Erythroblast (primary cell): ENCODE results near the gene CHD9NB.
"Not testable (repeated sequence)": the region's sequence is repeated elsewhere in the genome, so short reads cannot be mapped to it uniquely, and the experiment has no call there.

Experiments used
- GATA1 ChIP-seq: IDR thresholded peaks from 2 replicates; pipeline ENCODE4 v1.6.1; 2011; ENCODE audit warnings: low read depth, mild to moderate bottlenecking, control low read depth, low read length, moderate library complexity
- POLR2A ChIP-seq: IDR thresholded peaks from 2 replicates; pipeline ENCODE4 v1.6.1; 2011; ENCODE audit warnings: mild to moderate bottlenecking, low read length

DNA sequence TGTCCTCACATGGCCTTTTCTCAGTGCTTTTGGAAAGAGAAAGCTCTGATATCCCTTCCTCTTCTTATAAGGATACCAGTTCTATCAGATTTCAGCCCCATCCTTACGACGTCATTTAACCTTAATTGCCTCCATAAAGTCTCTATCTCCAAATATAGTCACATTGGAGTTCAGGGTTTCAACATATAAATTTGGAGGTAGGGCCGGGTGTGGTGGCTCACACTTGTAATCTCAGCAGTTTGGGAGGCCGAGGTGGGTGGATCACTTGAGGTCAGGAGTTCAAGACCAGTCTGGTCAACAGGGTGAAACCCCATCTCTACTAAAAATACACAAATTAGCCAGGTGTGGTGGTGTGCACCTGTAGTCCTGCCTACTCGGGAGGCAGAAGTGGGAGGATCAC, 5.2 kb downstream of the CHD9NB start:
- TF ChIP-seq POLR2A, GATA1: not testable (repeated sequence)
